GM23338 (cell line): Measurements from ENCODE around the gene USH1C. TPM values are rescaled to one million over a fixed set of nuclear protein-coding genes. Genes with fewer than 3 reads are reported as not detected.

ENCODE experiments used
- ATAC-seq: fragments of 200-7000 bp; cut with Tn5 transposase; 3 replicates; pipeline ENCODE4 v1.9.1; 2020
- DNase-seq: peaks from one replicate; pipeline ENCODE4 v3.0.0-alpha.2; 2015; ENCODE audit warnings: low spot score
- H2AFZ ChIP-seq: fragments of 200-600 bp; sonication (generic); 2 replicates; pipeline ENCODE4 v1.8.0; 2016; ENCODE audit warnings: antibody characterized with exemption, mild to moderate bottlenecking, moderate library complexity
- H3F3A ChIP-seq: fragments of 200-600 bp; sonication (generic); replicated peaks from 2 replicates; pipeline ENCODE4 v1.8.0; 2017; ENCODE audit warnings: antibody characterized with exemption, mixed run types, low read depth
- H3K27ac ChIP-seq: fragments of 200-600 bp; sonication (generic); 2 replicates; pipeline ENCODE4 v1.6.1; 2016; ENCODE audit warnings: low read depth
- H3K27me3 ChIP-seq: fragments of 200-600 bp; sonication (generic); 2 replicates; pipeline ENCODE4 v1.8.0; 2016; ENCODE audit warnings: mild to moderate bottlenecking, mixed run types, moderate library complexity; ENCODE audit not compliant: insufficient read depth
- H3K36me3 ChIP-seq: fragments of 200-600 bp; sonication (generic); 2 replicates; pipeline ENCODE4 v1.8.0; 2016; ENCODE audit warnings: mild to moderate bottlenecking; ENCODE audit not compliant: insufficient read depth
- H3K4me1 ChIP-seq: fragments of 200-600 bp; sonication (generic); 2 replicates; pipeline ENCODE4 v1.8.0; 2016; ENCODE audit warnings: mild to moderate bottlenecking, moderate library complexity; ENCODE audit not compliant: insufficient read depth
- H3K4me2 ChIP-seq: fragments of 200-600 bp; sonication (generic); 2 replicates; pipeline ENCODE4 v1.7.1; 2017; ENCODE audit warnings: mixed run types
- H3K4me3 ChIP-seq: fragments of 200-600 bp; sonication (generic); 2 replicates; pipeline ENCODE4 v1.6.1; 2016; ENCODE audit warnings: mixed run types
- H3K79me2 ChIP-seq: fragments of 200-600 bp; sonication (generic); replicated peaks from 2 replicates; pipeline ENCODE4 v1.8.0; 2017; ENCODE audit warnings: mild to moderate bottlenecking; ENCODE audit not compliant: insufficient read depth
- H3K9me2 ChIP-seq: fragments of 200-600 bp; sonication (generic); 2 replicates; pipeline ENCODE4 v1.8.0; 2017; ENCODE audit not compliant: insufficient read depth
- H4K20me1 ChIP-seq: fragments of 200-600 bp; sonication (generic); replicated peaks from 2 replicates; pipeline ENCODE4 v1.8.0; 2017; ENCODE audit warnings: mild to moderate bottlenecking; ENCODE audit not compliant: insufficient read depth
- H3K27ac Mint-ChIP-seq: 2 replicates; pipeline ENCODE4 v1.8.0; 2020; ENCODE audit warnings: inconsistent platforms, mild to moderate bottlenecking, moderate library complexity, mixed read lengths
- H3K27me3 Mint-ChIP-seq: 3 replicates; pipeline ENCODE4 v1.8.0; 2022; ENCODE audit warnings: low read depth, mild to moderate bottlenecking, moderate library complexity, mixed read lengths, inconsistent platforms; ENCODE audit not compliant: insufficient read depth, poor library complexity
- H3K36me3 Mint-ChIP-seq: 3 replicates; pipeline ENCODE4 v1.8.0; 2021; ENCODE audit warnings: low read depth, mild to moderate bottlenecking, inconsistent platforms, moderate library complexity, mixed read lengths
- H3K4me1 Mint-ChIP-seq: 3 replicates; pipeline ENCODE4 v1.8.0; 2020; ENCODE audit warnings: mild to moderate bottlenecking, inconsistent platforms, mixed read lengths
- H3K4me3 Mint-ChIP-seq: 3 replicates; pipeline ENCODE4 v1.8.0; 2021; ENCODE audit warnings: moderate library complexity, mild to moderate bottlenecking, inconsistent platforms, mixed read lengths
- H3K9me3 Mint-ChIP-seq: 3 replicates; pipeline ENCODE4 v1.8.0; 2020; ENCODE audit warnings: moderate library complexity, mild to moderate bottlenecking, inconsistent platforms, mixed read lengths
- EZH2phosphoT487 ChIP-seq: fragments of 200-600 bp; sonication (generic); IDR thresholded peaks from one replicate; pipeline ENCODE4 v1.8.1; 2018; ENCODE audit warnings: antibody characterized with exemption; ENCODE audit not compliant: unreplicated experiment
- JUNB ChIP-seq: IDR thresholded peaks from one replicate; pipeline ENCODE4 v1.6.1; 2016; ENCODE audit warnings: antibody characterized with exemption; ENCODE audit not compliant: unreplicated experiment
- NANOG ChIP-seq: IDR thresholded peaks from 2 replicates; pipeline ENCODE4 v1.6.1; 2016; ENCODE audit warnings: antibody characterized with exemption, borderline replicate concordance
- ZNF331 ChIP-seq: fragments of 250-450 bp; sonication (Bioruptor Pico); IDR thresholded peaks from 2 replicates; pipeline ENCODE4 v1.5.0; 2020; ENCODE audit warnings: low read depth, mild to moderate bottlenecking, moderate library complexity
- polyA plus RNA-seq: library from polyadenylated mRNA; unstranded; fragments of >200 nt; fragmentation: Nextera tagmentation; extraction: Ambion mirVana; gene quantifications from 2 replicates; pipeline ENCODE4 v1.2.1, GENCODE V29; 2016
- total RNA-seq: library from RNA; depleted of rRNA; stranded (reverse); fragments of >200 nt; shearing (Covaris generic); gene quantifications from 2 replicates; pipeline ENCODE4 v1.2.3, GENCODE V29; 2014
- TF ChIP-seq, protein P1 (sequence below): IDR thresholded peaks from one replicate; pipeline ENCODE4 v1.6.1; 2018; ENCODE audit warnings: antibody characterized with exemption; ENCODE audit not compliant: unreplicated experiment
- TF ChIP-seq, protein P2 (sequence below): fragments of 250-450 bp; sonication (Bioruptor Pico); IDR thresholded peaks from 2 replicates; pipeline ENCODE4 v1.5.0; 2020; ENCODE audit warnings: mild to moderate bottlenecking, moderate library complexity

USH1C gene
- total and polyA plus RNA-seq, 2 experiments from 2014 or later, result 1.3 to 1.8 TPM

DNA sequence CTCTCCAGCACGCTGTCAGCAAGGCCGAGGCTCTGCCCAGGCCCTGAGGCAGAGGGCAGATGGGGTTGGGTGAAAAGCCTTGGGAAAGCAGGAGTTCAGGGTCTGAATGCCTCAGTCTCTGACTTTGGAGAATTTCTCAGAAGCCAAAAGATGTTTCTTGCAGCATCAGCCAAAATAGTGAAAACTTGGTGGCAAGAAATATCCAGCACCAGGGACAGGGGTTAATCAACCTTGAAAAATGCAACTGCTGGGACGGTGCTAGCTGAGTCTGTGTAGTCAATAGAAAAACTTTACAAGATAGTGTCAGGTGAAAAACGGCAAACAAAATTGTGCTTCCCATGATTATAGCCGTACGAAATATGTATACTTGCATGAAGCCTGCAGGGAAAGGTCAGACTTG is 66.1 kb downstream of the USH1C start:
- no peak overlapping the region for H2AFZ ChIP-seq
- ATAC-seq (no peak), DNase-seq (peak; percentile 22)
- H3K27me3 ChIP-seq, result peaks cover 58% of the 10 kb centered on the region
- no peaks in the 10 kb centered on the region for H3K36me3 ChIP-seq
- no peak overlapping the region for H3K27ac ChIP-seq
- TF ChIP-seq ZNF331 (CRISPR knock-in tag) (no peak), EZH2phosphoT487 (no peak), NANOG (no peak), JUNB (no peak)
- TF ChIP-seq, protein P1, sequence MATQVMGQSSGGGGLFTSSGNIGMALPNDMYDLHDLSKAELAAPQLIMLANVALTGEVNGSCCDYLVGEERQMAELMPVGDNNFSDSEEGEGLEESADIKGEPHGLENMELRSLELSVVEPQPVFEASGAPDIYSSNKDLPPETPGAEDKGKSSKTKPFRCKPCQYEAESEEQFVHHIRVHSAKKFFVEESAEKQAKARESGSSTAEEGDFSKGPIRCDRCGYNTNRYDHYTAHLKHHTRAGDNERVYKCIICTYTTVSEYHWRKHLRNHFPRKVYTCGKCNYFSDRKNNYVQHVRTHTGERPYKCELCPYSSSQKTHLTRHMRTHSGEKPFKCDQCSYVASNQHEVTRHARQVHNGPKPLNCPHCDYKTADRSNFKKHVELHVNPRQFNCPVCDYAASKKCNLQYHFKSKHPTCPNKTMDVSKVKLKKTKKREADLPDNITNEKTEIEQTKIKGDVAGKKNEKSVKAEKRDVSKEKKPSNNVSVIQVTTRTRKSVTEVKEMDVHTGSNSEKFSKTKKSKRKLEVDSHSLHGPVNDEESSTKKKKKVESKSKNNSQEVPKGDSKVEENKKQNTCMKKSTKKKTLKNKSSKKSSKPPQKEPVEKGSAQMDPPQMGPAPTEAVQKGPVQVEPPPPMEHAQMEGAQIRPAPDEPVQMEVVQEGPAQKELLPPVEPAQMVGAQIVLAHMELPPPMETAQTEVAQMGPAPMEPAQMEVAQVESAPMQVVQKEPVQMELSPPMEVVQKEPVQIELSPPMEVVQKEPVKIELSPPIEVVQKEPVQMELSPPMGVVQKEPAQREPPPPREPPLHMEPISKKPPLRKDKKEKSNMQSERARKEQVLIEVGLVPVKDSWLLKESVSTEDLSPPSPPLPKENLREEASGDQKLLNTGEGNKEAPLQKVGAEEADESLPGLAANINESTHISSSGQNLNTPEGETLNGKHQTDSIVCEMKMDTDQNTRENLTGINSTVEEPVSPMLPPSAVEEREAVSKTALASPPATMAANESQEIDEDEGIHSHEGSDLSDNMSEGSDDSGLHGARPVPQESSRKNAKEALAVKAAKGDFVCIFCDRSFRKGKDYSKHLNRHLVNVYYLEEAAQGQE, result peak; percentile 62
- TF ChIP-seq, protein P2, sequence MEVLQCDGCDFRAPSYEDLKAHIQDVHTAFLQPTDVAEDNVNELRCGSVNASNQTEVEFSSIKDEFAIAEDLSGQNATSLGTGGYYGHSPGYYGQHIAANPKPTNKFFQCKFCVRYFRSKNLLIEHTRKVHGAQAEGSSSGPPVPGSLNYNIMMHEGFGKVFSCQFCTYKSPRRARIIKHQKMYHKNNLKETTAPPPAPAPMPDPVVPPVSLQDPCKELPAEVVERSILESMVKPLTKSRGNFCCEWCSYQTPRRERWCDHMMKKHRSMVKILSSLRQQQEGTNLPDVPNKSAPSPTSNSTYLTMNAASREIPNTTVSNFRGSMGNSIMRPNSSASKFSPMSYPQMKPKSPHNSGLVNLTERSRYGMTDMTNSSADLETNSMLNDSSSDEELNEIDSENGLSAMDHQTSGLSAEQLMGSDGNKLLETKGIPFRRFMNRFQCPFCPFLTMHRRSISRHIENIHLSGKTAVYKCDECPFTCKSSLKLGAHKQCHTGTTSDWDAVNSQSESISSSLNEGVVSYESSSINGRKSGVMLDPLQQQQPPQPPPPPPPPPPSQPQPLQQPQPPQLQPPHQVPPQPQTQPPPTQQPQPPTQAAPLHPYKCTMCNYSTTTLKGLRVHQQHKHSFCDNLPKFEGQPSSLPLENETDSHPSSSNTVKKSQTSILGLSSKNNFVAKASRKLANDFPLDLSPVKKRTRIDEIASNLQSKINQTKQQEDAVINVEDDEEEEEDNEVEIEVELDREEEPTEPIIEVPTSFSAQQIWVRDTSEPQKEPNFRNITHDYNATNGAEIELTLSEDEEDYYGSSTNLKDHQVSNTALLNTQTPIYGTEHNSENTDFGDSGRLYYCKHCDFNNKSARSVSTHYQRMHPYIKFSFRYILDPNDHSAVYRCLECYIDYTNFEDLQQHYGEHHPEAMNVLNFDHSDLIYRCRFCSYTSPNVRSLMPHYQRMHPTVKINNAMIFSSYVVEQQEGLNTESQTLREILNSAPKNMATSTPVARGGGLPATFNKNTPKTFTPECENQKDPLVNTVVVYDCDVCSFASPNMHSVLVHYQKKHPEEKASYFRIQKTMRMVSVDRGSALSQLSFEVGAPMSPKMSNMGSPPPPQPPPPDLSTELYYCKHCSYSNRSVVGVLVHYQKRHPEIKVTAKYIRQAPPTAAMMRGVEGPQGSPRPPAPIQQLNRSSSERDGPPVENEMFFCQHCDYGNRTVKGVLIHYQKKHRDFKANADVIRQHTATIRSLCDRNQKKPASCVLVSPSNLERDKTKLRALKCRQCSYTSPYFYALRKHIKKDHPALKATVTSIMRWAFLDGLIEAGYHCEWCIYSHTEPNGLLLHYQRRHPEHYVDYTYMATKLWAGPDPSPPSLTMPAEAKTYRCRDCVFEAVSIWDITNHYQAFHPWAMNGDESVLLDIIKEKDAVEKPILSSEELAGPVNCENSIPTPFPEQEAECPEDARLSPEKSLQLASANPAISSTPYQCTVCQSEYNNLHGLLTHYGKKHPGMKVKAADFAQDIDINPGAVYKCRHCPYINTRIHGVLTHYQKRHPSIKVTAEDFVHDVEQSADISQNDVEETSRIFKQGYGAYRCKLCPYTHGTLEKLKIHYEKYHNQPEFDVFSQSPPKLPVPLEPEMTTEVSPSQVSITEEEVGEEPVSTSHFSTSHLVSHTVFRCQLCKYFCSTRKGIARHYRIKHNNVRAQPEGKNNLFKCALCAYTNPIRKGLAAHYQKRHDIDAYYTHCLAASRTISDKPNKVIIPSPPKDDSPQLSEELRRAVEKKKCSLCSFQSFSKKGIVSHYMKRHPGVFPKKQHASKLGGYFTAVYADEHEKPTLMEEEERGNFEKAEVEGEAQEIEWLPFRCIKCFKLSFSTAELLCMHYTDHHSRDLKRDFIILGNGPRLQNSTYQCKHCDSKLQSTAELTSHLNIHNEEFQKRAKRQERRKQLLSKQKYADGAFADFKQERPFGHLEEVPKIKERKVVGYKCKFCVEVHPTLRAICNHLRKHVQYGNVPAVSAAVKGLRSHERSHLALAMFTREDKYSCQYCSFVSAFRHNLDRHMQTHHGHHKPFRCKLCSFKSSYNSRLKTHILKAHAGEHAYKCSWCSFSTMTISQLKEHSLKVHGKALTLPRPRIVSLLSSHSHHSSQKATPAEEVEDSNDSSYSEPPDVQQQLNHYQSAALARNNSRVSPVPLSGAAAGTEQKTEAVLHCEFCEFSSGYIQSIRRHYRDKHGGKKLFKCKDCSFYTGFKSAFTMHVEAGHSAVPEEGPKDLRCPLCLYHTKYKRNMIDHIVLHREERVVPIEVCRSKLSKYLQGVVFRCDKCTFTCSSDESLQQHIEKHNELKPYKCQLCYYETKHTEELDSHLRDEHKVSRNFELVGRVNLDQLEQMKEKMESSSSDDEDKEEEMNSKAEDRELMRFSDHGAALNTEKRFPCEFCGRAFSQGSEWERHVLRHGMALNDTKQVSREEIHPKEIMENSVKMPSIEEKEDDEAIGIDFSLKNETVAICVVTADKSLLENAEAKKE (CRISPR knock-in tag), result no peak
- no peaks in the 10 kb centered on the region; the same call in 1 of the 2 replicates for H4K20me1 ChIP-seq
- H3K9me2 ChIP-seq, result no peaks in the 10 kb centered on the region
- H3K27me3 Mint-ChIP-seq, result peaks cover 64% of the 10 kb centered on the region
- H3F3A ChIP-seq, result peaks cover 5% of the 10 kb centered on the region; the same call in 1 of the 2 replicates
- no peak overlapping the region for H3K4me3 ChIP-seq
- no peaks in the 10 kb centered on the region; the same call in 2 of the 3 replicates for H3K9me3 Mint-ChIP-seq
- peaks cover 32% of the 10 kb centered on the region for H3K4me1 Mint-ChIP-seq
- H3K36me3 Mint-ChIP-seq, result no peaks in the 10 kb centered on the region
- H3K4me1 ChIP-seq, result peaks cover 6% of the 10 kb centered on the region
- no peak overlapping the region for H3K4me3 Mint-ChIP-seq
- no peak overlapping the region for H3K4me2 ChIP-seq
- H3K27ac Mint-ChIP-seq, result no peak overlapping the region
- no peaks in the 10 kb centered on the region for H3K79me2 ChIP-seq
